Smooth muscle cell (in vitro differentiated cells): Measurements from ENCODE around the gene ATXN7L1. TPM values are rescaled to one million over a fixed set of nuclear protein-coding genes. Genes with fewer than 3 reads are reported as not detected.

Source experiments
- DNase-seq: peaks from one replicate; lab custom pipeline; 2025; ENCODE audit not compliant: unreplicated experiment; lab: John Stamatoyannopoulos, UW
- H2AFZ ChIP-seq: fragments of 200-600 bp; sonication (generic); 2 replicates; pipeline ENCODE4 v1.6.0; 2016; ENCODE audit warnings: antibody characterized with exemption, low read depth, mild to moderate bottlenecking
- H3F3A ChIP-seq: fragments of 200-600 bp; sonication (generic); 2 replicates; pipeline ENCODE4 v1.6.0; 2017; ENCODE audit warnings: antibody characterized with exemption, low read depth
- H3K27ac ChIP-seq: fragments of 200-600 bp; sonication (generic); 2 replicates; pipeline ENCODE4 v1.5.1; 2016; ENCODE audit warnings: low read depth, mild to moderate bottlenecking
- H3K27me3 ChIP-seq: fragments of 200-600 bp; sonication (generic); 2 replicates; pipeline ENCODE4 v1.6.1; 2016; ENCODE audit warnings: low read depth, mild to moderate bottlenecking
- H3K36me3 ChIP-seq: fragments of 200-600 bp; sonication (generic); 2 replicates; pipeline ENCODE4 v1.5.1; 2016; ENCODE audit warnings: low read depth
- H3K4me1 ChIP-seq: fragments of 200-600 bp; sonication (generic); 2 replicates; pipeline ENCODE4 v1.5.1; 2016; ENCODE audit warnings: low read depth
- H3K4me2 ChIP-seq: fragments of 200-600 bp; sonication (generic); 2 replicates; pipeline ENCODE4 v1.6.0; 2016; ENCODE audit warnings: mild to moderate bottlenecking
- H3K4me3 ChIP-seq: fragments of 200-600 bp; sonication (generic); 2 replicates; pipeline ENCODE4 v1.5.1; 2016; ENCODE audit warnings: mild to moderate bottlenecking
- H3K79me2 ChIP-seq: fragments of 200-600 bp; sonication (generic); 2 replicates; pipeline ENCODE4 v1.6.0; 2016; ENCODE audit warnings: low read depth, mild to moderate bottlenecking
- H3K9ac ChIP-seq: fragments of 200-600 bp; sonication (generic); 2 replicates; pipeline ENCODE4 v1.6.0; 2016; ENCODE audit warnings: low read depth
- H3K9me3 ChIP-seq: fragments of 200-600 bp; sonication (generic); replicated peaks from 2 replicates; pipeline ENCODE4 v1.5.1; 2016; ENCODE audit warnings: low read depth
- H4K20me1 ChIP-seq: fragments of 200-600 bp; sonication (generic); 2 replicates; pipeline ENCODE4 v1.6.0; 2016; ENCODE audit warnings: low read depth
- WGBS: methylation state at CpG from one replicate; pipeline ENCODE4 v1.1.7; 2016; ENCODE audit warnings: low lambda C conversion rate; 5-methylcytosine and 5-hydroxymethylcytosine counted together
- polyA plus RNA-seq: library from polyadenylated mRNA; unstranded; fragments of >200 nt; fragmentation: Nextera tagmentation; extraction: Ambion mirVana; gene quantifications from 2 replicates; pipeline ENCODE4 v1.2.1, GENCODE V29; 2016
- total RNA-seq: library from RNA; depleted of rRNA; stranded (reverse); fragments of >200 nt; gene quantifications from 2 replicates; pipeline ENCODE4 v1.2.3, GENCODE V29; 2014
- TF ChIP-seq, protein P1 (sequence below): fragments of 200-600 bp; sonication (generic); IDR thresholded peaks from 2 replicates; pipeline ENCODE4 v1.5.1; 2017; ENCODE audit warnings: borderline replicate concordance, mild to moderate bottlenecking, antibody characterized with exemption; ENCODE audit not compliant: insufficient read depth, poor library complexity, severe bottlenecking

ATXN7L1 gene
- total and polyA plus RNA-seq, 2 experiments from 2014 or later, result 3.3 to 4.4 TPM

- no peaks in the 10 kb centered on the region for H3K79me2 ChIP-seq
- no peaks in the 10 kb centered on the region for H3K27me3 ChIP-seq
- no peak for DNase-seq
- H4K20me1 ChIP-seq, result no peaks in the 10 kb centered on the region
- WGBS, result 88% methylated on average over 4 of the region's 4 CpGs
- TF ChIP-seq, protein P1, sequence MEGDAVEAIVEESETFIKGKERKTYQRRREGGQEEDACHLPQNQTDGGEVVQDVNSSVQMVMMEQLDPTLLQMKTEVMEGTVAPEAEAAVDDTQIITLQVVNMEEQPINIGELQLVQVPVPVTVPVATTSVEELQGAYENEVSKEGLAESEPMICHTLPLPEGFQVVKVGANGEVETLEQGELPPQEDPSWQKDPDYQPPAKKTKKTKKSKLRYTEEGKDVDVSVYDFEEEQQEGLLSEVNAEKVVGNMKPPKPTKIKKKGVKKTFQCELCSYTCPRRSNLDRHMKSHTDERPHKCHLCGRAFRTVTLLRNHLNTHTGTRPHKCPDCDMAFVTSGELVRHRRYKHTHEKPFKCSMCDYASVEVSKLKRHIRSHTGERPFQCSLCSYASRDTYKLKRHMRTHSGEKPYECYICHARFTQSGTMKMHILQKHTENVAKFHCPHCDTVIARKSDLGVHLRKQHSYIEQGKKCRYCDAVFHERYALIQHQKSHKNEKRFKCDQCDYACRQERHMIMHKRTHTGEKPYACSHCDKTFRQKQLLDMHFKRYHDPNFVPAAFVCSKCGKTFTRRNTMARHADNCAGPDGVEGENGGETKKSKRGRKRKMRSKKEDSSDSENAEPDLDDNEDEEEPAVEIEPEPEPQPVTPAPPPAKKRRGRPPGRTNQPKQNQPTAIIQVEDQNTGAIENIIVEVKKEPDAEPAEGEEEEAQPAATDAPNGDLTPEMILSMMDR, result no peak
- peaks cover 3% of the 10 kb centered on the region for H3K9me3 ChIP-seq
- H3K4me2 ChIP-seq, result no peak overlapping the region
- H3K9ac ChIP-seq, result no peak overlapping the region
- H3K36me3 ChIP-seq, result no peaks in the 10 kb centered on the region
- H3K27ac ChIP-seq, result no peak overlapping the region
- no peak overlapping the region for H2AFZ ChIP-seq
- no peaks in the 10 kb centered on the region for H3K4me1 ChIP-seq
- H3K4me3 ChIP-seq, result no peak overlapping the region
- no peaks in the 10 kb centered on the region for H3F3A ChIP-seq
Measured at GRCh38 chr7:105920766-105921165, 44.4 kb upstream of the ATXN7L1 start.

DNA sequence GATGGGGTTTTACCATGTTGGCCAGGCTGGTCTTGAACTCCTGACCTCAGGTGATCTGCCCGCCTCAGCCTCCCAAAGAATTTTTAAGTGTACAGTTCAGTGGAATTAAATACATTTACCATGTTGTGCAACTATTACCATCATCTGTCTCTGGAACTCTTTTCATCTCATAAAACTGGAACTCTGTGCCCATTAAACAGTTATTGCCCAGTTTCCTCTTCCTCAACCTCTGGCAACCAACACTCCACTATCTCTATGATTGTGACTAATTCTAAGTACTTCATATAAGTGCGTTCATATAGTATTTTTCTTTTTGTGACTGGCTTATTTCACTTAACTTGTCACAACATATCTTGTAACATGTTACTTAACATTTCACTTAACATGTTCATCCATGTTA is 41.3 kb upstream of the ATXN7L1 start:
- 89% methylated on average over 2 of the region's 2 CpGs for WGBS
- no peaks in the 10 kb centered on the region for H3K79me2 ChIP-seq
- TF ChIP-seq, protein P1, result no peak

GRCh38 chr7:105916603-105917002 is 40.2 kb upstream of the ATXN7L1 start:
- H4K20me1 ChIP-seq, result no peaks in the 10 kb centered on the region
- H3K4me2 ChIP-seq, result no peak overlapping the region
- H3K27me3 ChIP-seq, result no peaks in the 10 kb centered on the region
- H3K27ac ChIP-seq, result no peak overlapping the region
- H3K9me3 ChIP-seq, result no peaks in the 10 kb centered on the region
- WGBS, result 95% methylated on average over 1 of the region's 1 CpG
- H3F3A ChIP-seq, result no peaks in the 10 kb centered on the region
- no peaks in the 10 kb centered on the region for H3K79me2 ChIP-seq
- H3K4me3 ChIP-seq, result no peak overlapping the region
- no peak for DNase-seq
- H3K4me1 ChIP-seq, result no peaks in the 10 kb centered on the region
- TF ChIP-seq, protein P1, result no peak
- H3K9ac ChIP-seq, result no peak overlapping the region
- H3K36me3 ChIP-seq, result no peaks in the 10 kb centered on the region
- H2AFZ ChIP-seq, result no peak overlapping the region

More for the DNA sequence above, 41.3 kb upstream of the ATXN7L1 start:
- no peak overlapping the region for H3K4me2 ChIP-seq
- no peak for DNase-seq
- no peaks in the 10 kb centered on the region for H3K36me3 ChIP-seq
- peaks cover 3% of the 10 kb centered on the region for H3K9me3 ChIP-seq
- no peaks in the 10 kb centered on the region for H3K27me3 ChIP-seq
- no peaks in the 10 kb centered on the region for H3F3A ChIP-seq
- H3K4me1 ChIP-seq, result no peaks in the 10 kb centered on the region
- no peak overlapping the region for H2AFZ ChIP-seq
- H3K9ac ChIP-seq, result no peak overlapping the region
- H3K27ac ChIP-seq, result no peak overlapping the region
- no peaks in the 10 kb centered on the region for H4K20me1 ChIP-seq
- H3K4me3 ChIP-seq, result no peak overlapping the region

DNA sequence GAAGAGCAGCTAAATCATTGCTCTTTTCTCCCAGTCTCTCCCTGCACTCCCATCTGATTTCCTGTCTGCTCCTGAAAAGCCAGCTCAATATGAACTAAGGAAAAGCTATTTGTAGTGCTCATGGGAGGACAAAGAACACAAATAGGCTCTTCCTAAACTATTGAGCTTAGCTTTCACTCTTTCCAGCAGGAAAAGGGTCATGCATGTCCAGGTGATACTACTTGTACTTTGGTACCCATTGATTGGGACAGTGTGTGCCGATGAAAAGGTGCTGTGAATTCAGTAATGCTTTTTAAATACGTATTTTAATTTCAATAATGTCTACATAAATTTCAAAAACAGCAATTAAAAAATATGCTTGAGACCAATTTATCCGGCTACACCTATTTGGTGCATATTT is 37.5 kb upstream of the ATXN7L1 start:
- Histone ChIP-seq H3K36me3 (peaks cover 3% of the 10 kb centered on the region), H3F3A (no peaks in the 10 kb centered on the region), H3K4me1 (no peaks in the 10 kb centered on the region), H3K27me3 (no peaks in the 10 kb centered on the region), H3K79me2 (no peaks in the 10 kb centered on the region), H3K4me3 (no peak overlapping the region), H3K9ac (no peak overlapping the region), H4K20me1 (no peaks in the 10 kb centered on the region), H3K9me3 (peaks cover 4% of the 10 kb centered on the region), H2AFZ (no peak overlapping the region), H3K4me2 (no peak overlapping the region), H3K27ac (no peak overlapping the region)
- TF ChIP-seq, protein P1, result no peak
- WGBS, result 77% methylated on average over 3 of the region's 3 CpGs
- no peak for DNase-seq
